GM21381 (cell line): Measurements from ENCODE around the gene ALPK3.

Source experiments
- ATAC-seq: cut with Tn5 transposase; IDR thresholded peaks from one replicate; pipeline ENCODE4 v1.9.1; 2021; ENCODE audit warnings: mild to moderate bottlenecking, moderate library complexity; ENCODE audit not compliant: unreplicated experiment

The ALPK3 gene, protein sequence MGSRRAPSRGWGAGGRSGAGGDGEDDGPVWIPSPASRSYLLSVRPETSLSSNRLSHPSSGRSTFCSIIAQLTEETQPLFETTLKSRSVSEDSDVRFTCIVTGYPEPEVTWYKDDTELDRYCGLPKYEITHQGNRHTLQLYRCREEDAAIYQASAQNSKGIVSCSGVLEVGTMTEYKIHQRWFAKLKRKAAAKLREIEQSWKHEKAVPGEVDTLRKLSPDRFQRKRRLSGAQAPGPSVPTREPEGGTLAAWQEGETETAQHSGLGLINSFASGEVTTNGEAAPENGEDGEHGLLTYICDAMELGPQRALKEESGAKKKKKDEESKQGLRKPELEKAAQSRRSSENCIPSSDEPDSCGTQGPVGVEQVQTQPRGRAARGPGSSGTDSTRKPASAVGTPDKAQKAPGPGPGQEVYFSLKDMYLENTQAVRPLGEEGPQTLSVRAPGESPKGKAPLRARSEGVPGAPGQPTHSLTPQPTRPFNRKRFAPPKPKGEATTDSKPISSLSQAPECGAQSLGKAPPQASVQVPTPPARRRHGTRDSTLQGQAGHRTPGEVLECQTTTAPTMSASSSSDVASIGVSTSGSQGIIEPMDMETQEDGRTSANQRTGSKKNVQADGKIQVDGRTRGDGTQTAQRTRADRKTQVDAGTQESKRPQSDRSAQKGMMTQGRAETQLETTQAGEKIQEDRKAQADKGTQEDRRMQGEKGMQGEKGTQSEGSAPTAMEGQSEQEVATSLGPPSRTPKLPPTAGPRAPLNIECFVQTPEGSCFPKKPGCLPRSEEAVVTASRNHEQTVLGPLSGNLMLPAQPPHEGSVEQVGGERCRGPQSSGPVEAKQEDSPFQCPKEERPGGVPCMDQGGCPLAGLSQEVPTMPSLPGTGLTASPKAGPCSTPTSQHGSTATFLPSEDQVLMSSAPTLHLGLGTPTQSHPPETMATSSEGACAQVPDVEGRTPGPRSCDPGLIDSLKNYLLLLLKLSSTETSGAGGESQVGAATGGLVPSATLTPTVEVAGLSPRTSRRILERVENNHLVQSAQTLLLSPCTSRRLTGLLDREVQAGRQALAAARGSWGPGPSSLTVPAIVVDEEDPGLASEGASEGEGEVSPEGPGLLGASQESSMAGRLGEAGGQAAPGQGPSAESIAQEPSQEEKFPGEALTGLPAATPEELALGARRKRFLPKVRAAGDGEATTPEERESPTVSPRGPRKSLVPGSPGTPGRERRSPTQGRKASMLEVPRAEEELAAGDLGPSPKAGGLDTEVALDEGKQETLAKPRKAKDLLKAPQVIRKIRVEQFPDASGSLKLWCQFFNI (N-terminal part only)

GRCh38 chr15:84816694-84817465 lies at the start of gene ALPK3:
TSS of gene ALPK3 (plus strand) at chr15:84817356. CDS start at chr15:84817453, 97 bp downstream.
- no peak for ATAC-seq

GRCh38 chr15:84772031-84772430 lies 45.1 kb upstream of the ALPK3 start:
- ATAC-seq = no peak

GRCh38 chr15:84772467-84772866 lies 44.7 kb upstream of the ALPK3 start:
- ATAC-seq = no peak

DNA sequence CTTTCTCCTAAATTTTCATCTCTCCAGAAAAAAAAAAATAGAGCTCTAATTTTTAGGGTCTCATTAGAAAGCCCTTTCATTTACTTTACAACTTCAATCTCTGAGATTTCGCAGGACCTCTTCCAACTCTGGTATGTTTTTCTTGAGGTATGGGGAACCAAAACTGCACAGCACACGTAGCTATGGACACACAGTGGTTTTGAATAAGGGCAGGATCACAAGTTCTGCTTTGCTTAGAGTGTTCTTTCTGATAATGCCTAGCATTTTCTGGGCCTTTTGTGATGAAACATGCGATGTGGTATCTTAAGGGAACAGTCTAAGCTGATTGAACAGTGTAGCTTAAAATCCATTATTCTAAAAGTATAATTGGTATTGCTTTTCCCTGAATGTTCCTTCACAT lies 43.4 kb upstream of the ALPK3 start:
- ATAC-seq = no peak

DNA sequence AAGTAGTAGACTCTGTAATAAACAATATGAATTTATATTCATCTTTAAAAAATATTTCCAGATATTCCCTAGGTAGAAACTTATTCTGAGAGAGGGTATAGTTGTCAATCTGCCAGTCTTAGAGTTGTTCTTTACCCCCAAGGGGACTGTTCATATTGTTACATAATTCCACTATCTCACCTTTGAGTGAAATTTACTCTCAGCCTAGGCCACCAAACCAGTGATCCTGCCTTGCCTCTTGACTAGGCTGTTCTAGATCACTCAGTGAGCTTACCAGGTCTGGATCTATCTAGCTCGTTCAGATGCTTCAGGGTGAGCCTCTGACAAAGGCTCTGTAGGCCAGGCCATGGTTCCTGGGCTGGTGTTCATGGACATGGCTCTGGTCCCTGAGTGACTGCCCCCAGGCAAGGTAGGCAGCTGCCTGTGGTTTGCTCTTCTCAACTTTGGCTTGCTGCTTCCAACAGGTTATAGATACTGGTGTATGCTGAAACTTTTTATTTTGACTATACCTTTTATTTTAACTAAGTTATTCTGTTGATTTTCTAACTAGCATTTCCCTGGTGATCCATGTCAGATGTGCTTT lies 41.2 kb upstream of the ALPK3 start:
- no peak for ATAC-seq

- no peak for ATAC-seq
These were observed 39.0 kb upstream of the ALPK3 start for GRCh38 chr15:84778194-84778593.

DNA sequence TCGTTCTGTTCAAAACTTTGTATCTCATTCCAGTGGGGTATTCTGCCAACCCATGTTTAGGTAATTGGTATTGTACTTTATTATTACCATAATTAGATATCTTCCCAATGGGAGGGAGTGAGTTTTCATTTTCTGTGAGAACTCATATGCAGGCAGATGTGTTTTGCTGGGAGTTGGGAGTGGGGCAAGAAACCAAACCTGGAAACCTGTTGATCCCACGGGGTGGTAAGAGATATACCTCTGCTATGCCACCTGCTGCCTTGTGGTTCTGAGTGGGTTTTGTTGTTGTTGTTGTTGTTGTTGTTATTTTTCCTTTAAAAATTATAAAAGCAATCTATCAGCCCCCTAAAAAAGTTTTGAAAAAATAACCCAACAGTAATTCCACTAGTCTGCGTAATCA lies 36.7 kb upstream of the ALPK3 start:
- ATAC-seq = no peak

GRCh38 chr15:84781495-84781894 lies 35.7 kb upstream of the ALPK3 start:
- ATAC-seq = no peak

DNA sequence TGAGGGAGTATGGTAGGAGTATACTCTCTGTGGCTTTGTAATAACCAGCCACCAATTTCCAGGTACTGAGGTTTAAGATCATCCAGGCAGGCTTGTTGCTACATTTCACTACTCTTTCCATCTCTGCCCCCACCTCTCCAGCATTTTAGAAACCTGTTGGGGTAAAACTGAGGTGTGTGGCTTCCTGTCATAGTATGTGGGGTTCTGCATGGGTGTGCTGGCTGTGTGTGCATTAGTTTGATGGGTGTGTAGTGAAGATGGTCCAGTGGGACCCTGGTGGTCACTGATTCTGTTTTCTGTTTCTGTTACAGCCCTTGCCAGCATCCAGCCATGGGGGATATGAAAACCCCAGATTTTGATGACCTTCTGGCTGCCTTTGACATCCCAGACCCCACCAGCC lies 34.8 kb upstream of the ALPK3 start:
- ATAC-seq = no peak

DNA sequence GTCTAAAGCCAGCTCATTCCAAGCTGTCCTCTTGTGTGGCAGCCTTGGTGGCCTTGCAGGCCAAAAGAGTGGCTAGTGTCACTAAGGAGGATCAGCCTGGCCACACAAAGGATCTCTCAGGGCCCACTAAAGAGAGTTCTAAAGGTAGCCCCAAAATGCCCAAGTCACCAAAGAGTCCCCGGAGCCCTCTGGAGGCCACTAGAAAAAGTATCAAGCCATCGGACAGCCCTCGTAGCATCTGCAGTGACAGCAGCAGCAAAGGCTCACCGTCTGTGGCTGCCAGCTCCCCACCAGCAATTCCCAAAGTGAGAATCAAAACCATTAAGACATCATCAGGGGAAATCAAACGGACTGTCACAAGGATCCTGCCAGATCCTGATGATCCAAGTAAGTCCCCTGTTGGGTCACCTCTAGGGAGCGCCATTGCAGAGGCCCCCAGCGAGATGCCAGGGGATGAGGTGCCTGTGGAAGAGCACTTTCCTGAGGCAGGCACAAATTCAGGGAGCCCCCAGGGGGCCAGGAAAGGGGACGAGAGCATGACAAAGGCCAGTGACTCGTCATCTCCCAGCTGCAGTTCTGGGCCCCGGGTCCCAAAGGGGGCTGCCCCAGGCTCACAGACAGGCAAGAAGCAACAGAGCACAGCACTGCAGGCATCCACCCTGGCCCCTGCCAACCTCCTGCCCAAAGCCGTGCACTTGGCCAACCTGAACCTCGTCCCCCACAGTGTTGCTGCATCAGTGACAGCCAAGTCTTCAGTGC lies 33.5 kb upstream of the ALPK3 start:
- ATAC-seq = no peak

DNA sequence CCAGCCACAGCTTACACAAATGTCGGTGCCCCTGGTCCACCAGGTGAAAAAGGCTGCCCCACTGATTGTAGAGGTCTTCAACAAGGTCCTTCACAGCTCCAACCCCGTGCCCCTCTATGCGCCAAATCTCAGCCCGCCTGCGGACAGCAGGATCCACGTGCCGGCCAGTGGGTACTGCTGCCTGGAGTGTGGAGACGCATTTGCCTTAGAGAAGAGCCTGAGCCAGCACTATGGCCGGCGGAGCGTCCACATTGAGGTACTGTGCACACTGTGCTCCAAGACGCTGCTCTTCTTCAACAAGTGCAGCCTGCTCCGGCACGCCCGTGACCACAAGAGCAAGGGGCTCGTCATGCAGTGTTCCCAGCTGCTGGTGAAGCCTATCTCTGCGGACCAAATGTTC lies 32.9 kb upstream of the ALPK3 start:
- no peak for ATAC-seq

DNA sequence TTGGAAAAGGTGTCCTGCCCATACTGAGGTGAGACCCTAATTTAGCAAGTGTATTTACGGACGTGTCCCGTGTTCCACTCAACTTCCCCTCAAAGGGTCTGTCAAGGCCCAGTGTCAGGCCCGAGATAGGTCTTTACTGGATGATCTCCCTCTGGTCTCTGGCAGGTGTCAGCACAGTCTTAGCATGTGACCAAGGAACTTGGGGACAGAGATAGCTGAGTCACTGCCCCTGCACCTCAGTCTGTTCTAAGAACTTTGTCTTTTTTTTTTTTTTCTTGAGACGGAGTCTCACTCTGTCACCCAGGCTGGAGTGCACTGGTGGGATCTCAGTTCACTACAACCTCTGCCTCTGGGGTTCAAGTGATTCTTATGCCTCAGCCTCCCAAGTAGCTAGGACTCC lies 32.1 kb upstream of the ALPK3 start:
- no peak for ATAC-seq

- no peak for ATAC-seq
These were observed 28.7 kb upstream of the ALPK3 start for GRCh38 chr15:84788500-84788899.

GRCh38 chr15:84789762-84790161 lies 27.4 kb upstream of the ALPK3 start:
- ATAC-seq = no peak

GRCh38 chr15:84790676-84791075 lies 26.5 kb upstream of the ALPK3 start:
- no peak for ATAC-seq

DNA sequence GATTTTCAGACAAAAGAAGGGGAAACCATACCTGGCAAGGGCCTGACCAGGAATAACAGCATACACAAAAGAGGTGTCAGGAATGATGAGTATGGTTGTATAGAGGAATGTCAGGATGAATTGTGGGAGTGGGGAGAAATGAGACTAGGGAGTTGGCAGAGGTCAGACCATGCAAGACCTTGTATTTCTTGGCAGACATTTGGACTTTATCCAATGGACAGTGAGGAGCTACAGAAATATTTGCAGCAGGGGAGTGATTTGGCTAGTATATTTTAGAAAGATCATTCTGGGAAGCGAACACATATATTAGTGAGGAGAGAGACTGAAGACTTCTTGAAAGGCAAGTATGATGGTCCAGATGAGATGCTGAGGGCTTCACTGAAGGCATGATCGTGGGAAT lies 25.4 kb upstream of the ALPK3 start:
- ATAC-seq = no peak

- no peak for ATAC-seq
These were observed 23.6 kb upstream of the ALPK3 start for GRCh38 chr15:84793431-84794161.

- no peak for ATAC-seq
These were observed 23.0 kb upstream of the ALPK3 start for GRCh38 chr15:84794162-84794547.

GRCh38 chr15:84795186-84795585 lies 22.0 kb upstream of the ALPK3 start:
- ATAC-seq = no peak
